Astrocyte (in vitro differentiated cells and primary cell): ENCODE measurements around the gene USP31.

Source experiments
- EZH2 ChIP-seq: IDR thresholded peaks from 2 replicates; pipeline ENCODE4 v1.6.1; 2012; ENCODE audit warnings: mild to moderate bottlenecking, low read length, inconsistent platforms; ENCODE audit not compliant: insufficient read depth
- TF ChIP-seq, protein P1 (sequence below): IDR thresholded peaks from 2 replicates; pipeline ENCODE4 v1.5.1; 2011; ENCODE audit warnings: low read depth, mild to moderate bottlenecking, inconsistent platforms, low read length, moderate library complexity; ENCODE audit not compliant: insufficient read depth

- TF ChIP-seq EZH2 = no peak
- TF ChIP-seq, protein P1, sequence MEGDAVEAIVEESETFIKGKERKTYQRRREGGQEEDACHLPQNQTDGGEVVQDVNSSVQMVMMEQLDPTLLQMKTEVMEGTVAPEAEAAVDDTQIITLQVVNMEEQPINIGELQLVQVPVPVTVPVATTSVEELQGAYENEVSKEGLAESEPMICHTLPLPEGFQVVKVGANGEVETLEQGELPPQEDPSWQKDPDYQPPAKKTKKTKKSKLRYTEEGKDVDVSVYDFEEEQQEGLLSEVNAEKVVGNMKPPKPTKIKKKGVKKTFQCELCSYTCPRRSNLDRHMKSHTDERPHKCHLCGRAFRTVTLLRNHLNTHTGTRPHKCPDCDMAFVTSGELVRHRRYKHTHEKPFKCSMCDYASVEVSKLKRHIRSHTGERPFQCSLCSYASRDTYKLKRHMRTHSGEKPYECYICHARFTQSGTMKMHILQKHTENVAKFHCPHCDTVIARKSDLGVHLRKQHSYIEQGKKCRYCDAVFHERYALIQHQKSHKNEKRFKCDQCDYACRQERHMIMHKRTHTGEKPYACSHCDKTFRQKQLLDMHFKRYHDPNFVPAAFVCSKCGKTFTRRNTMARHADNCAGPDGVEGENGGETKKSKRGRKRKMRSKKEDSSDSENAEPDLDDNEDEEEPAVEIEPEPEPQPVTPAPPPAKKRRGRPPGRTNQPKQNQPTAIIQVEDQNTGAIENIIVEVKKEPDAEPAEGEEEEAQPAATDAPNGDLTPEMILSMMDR = no peak
These were observed 18.2 kb downstream of the USP31 start for GRCh38 chr16:23131036-23131435.
